H1 (cell line): ENCODE measurements around the gene DDAH2. TPM values are rescaled to one million over a fixed set of nuclear protein-coding genes. Genes with fewer than 3 reads are reported as not detected.

Experiments
- CTCF ChIA-PET: fragments of 300-600 bp; sonication (Branson Sonifier 250); formaldehyde crosslinking; loops from one replicate; lab custom pipeline; 2021; ENCODE audit not compliant: partially characterized antibody; lab: Charles Lee
- POLR2A ChIA-PET: fragments of 300-600 bp; sonication (Branson Sonifier 250); formaldehyde crosslinking; loops from one replicate; lab custom pipeline; 2021; ENCODE audit warnings: inconsistent platforms; ENCODE audit not compliant: partially characterized antibody; lab: Charles Lee
- DNase-seq, 2 experiments: peaks; one replicate each; pipeline versions ENCODE4 v3.0.0 to v3.0.0-alpha.2; 2010 to 2022; ENCODE audit warnings: low spot score in 2 of 2, low read depth in 1 of 2, mixed read lengths in 1 of 2
- FAIRE-seq: peaks from 2 replicates; lab custom pipeline; 2011; peaks lifted over from hg19 to GRCh38; lab: Jason Lieb, UNC
- H2AFZ ChIP-seq: 2 replicates; pipeline ENCODE4 v1.8.1; 2012; ENCODE audit warnings: low read length, inconsistent platforms
- H2AK5ac ChIP-seq: 2 replicates; pipeline ENCODE4 v1.6.1; 2013; ENCODE audit warnings: low read depth, low read length
- H2BK120ac ChIP-seq: replicated peaks from 2 replicates; pipeline ENCODE3; 2013; ENCODE audit warnings: low read depth, low read length, inconsistent platforms
- H2BK12ac ChIP-seq: 2 replicates; pipeline ENCODE4 v1.6.1; 2013; ENCODE audit warnings: low read depth, low read length
- H2BK15ac ChIP-seq: 2 replicates; pipeline ENCODE4 v1.6.1; 2013; ENCODE audit warnings: low read length
- H2BK20ac ChIP-seq: 2 replicates; pipeline ENCODE4 v1.6.1; 2013; ENCODE audit warnings: low read length
- H2BK5ac ChIP-seq: 2 replicates; pipeline ENCODE4 v1.6.1; 2013; ENCODE audit warnings: low read depth, low read length
- H3K14ac ChIP-seq: 2 replicates; pipeline ENCODE4 v1.6.1; 2013; ENCODE audit warnings: inconsistent platforms; ENCODE audit not compliant: insufficient read length
- H3K18ac ChIP-seq: 2 replicates; pipeline ENCODE4 v1.6.1; 2013; ENCODE audit warnings: low read length; ENCODE audit errors: extremely low read depth
- H3K23ac ChIP-seq: 2 replicates; pipeline ENCODE4 v1.6.1; 2013; ENCODE audit warnings: inconsistent platforms; ENCODE audit not compliant: insufficient read length
- H3K23me2 ChIP-seq: 2 replicates; pipeline ENCODE4 v1.6.1; 2013; ENCODE audit warnings: low read depth, low read length
- H3K27ac ChIP-seq: 2 replicates; pipeline ENCODE4 v1.6.1; 2011; ENCODE audit warnings: low read depth, low read length, inconsistent platforms
- H3K27me3 ChIP-seq, 4 experiments: replicated peaks in 1 of 4; 1 replicate in 1 of 4; 2 replicates in 3 of 4; pipeline versions ENCODE4 v1.6.1 to v1.8.1; 2011 to 2013; ENCODE audit warnings: low read length in 3 of 4, mild to moderate bottlenecking in 3 of 4, inconsistent platforms in 2 of 4, mixed read lengths in 2 of 4, moderate library complexity in 1 of 4; ENCODE audit not compliant: control insufficient read depth in 3 of 4, insufficient read depth in 3 of 4; ENCODE audit errors: extremely low read depth in 1 of 4
- H3K36me3 ChIP-seq, 4 experiments: 2 replicates each; pipeline versions ENCODE4 v1.6.1 to v1.8.1; 2011 to 2013; ENCODE audit warnings: mild to moderate bottlenecking in 4 of 4, low read length in 3 of 4, moderate library complexity in 2 of 4, control low read depth in 1 of 4, inconsistent platforms in 1 of 4; ENCODE audit not compliant: insufficient read depth in 4 of 4, control insufficient read depth in 2 of 4
- H3K4ac ChIP-seq: replicated peaks from 2 replicates; pipeline ENCODE3; 2013; ENCODE audit warnings: low read length, low read depth, mixed read lengths, inconsistent platforms; ENCODE audit not compliant: insufficient read length
- H3K4me1 ChIP-seq, 4 experiments: replicated peaks in 1 of 4; 1 replicate in 1 of 4; 2 replicates in 3 of 4; pipeline versions ENCODE4 v1.6.1 to v1.8.1; 2011 to 2013; ENCODE audit warnings: low read length in 3 of 4, inconsistent platforms in 2 of 4, mixed read lengths in 1 of 4; ENCODE audit not compliant: insufficient read depth in 4 of 4, control insufficient read depth in 3 of 4
- H3K4me2 ChIP-seq, 2 experiments: 2 replicates each; pipeline versions ENCODE4 v1.6.1 to v1.8.1; 2011 to 2013; ENCODE audit warnings: low read depth in 2 of 2, low read length in 2 of 2, control low read depth in 1 of 2, inconsistent platforms in 1 of 2, mild to moderate bottlenecking in 1 of 2; ENCODE audit not compliant: insufficient read depth in 1 of 2
- H3K4me3 ChIP-seq, 4 experiments: fragments of 200-600, 300-600 bp in 1 of 4; sonication (generic), shearing (Covaris generic), sonication (Bioruptor Twin) in 1 of 4; 2 replicates each; pipeline versions ENCODE4 v1.5.1 to v1.8.1; 2011 to 2016; ENCODE audit warnings: low read length in 4 of 4, low read depth in 3 of 4, control low read depth in 2 of 4, inconsistent platforms in 2 of 4, mild to moderate bottlenecking in 2 of 4, mixed read lengths in 1 of 4, moderate library complexity in 1 of 4; ENCODE audit not compliant: insufficient read depth in 2 of 4; ENCODE audit errors: extremely low read depth in 1 of 4
- H3K56ac ChIP-seq: replicated peaks from 2 replicates; pipeline ENCODE3; 2013; ENCODE audit warnings: low read depth, mild to moderate bottlenecking, mixed read lengths, low read length, inconsistent platforms; ENCODE audit not compliant: insufficient read length
- H3K79me1 ChIP-seq: 2 replicates; pipeline ENCODE4 v1.6.1; 2013; ENCODE audit warnings: low read depth, low read length, control low read depth
- H3K79me2 ChIP-seq, 2 experiments: 2 replicates each; pipeline versions ENCODE4 v1.6.1 to v1.8.1; 2012 to 2013; ENCODE audit warnings: low read length in 2 of 2, mild to moderate bottlenecking in 2 of 2, inconsistent platforms in 1 of 2; ENCODE audit not compliant: insufficient read depth in 2 of 2, control insufficient read depth in 1 of 2
- H3K9ac ChIP-seq, 4 experiments: replicated peaks in 1 of 4; 1 replicate in 1 of 4; 2 replicates in 3 of 4; pipeline versions ENCODE4 v1.6.1 to v1.8.1; 2011 to 2013; ENCODE audit warnings: low read depth in 3 of 4, low read length in 3 of 4, control low read depth in 2 of 4, mild to moderate bottlenecking in 2 of 4, moderate library complexity in 2 of 4, inconsistent platforms in 1 of 4; ENCODE audit errors: extremely low read depth in 1 of 4
- H3K9me3 ChIP-seq, 2 experiments: 2 replicates each; pipeline versions ENCODE4 v1.6.1 to v1.8.1; 2012 to 2013; ENCODE audit warnings: mild to moderate bottlenecking in 2 of 2, moderate library complexity in 2 of 2, control low read depth in 1 of 2, inconsistent platforms in 1 of 2, low read depth in 1 of 2, low read length in 1 of 2, mixed read lengths in 1 of 2; ENCODE audit not compliant: insufficient read depth in 2 of 2
- H4K20me1 ChIP-seq, 2 experiments: replicated peaks in 1 of 2; 2 replicates each; pipeline versions ENCODE3 to v1.8.1; 2011 to 2013; ENCODE audit warnings: inconsistent platforms in 2 of 2, low read length in 2 of 2, mild to moderate bottlenecking in 1 of 2; ENCODE audit not compliant: insufficient read depth in 2 of 2, control insufficient read depth in 1 of 2
- H4K5ac ChIP-seq: 2 replicates; pipeline ENCODE4 v1.6.1; 2013; ENCODE audit warnings: low read length, low read depth, mixed read lengths, inconsistent platforms; ENCODE audit not compliant: insufficient read length
- H4K8ac ChIP-seq: 2 replicates; pipeline ENCODE4 v1.8.0; 2013; ENCODE audit warnings: mild to moderate bottlenecking, moderate library complexity, low read length, inconsistent platforms; ENCODE audit not compliant: insufficient read depth; ENCODE audit errors: extremely low read depth
- H4K91ac ChIP-seq: replicated peaks from 2 replicates; pipeline ENCODE3; 2013; ENCODE audit warnings: low read length, mixed read lengths, inconsistent platforms; ENCODE audit not compliant: insufficient read length
- CTCF ChIP-seq, 3 experiments: IDR thresholded peaks; 1 replicate in 2 of 3; 2 replicates in 1 of 3; pipeline versions ENCODE4 v1.5.1 to v1.6.1; 2011; ENCODE audit warnings: low read length in 3 of 3, mild to moderate bottlenecking in 3 of 3, inconsistent platforms in 2 of 3, low read depth in 1 of 3, moderate library complexity in 1 of 3; ENCODE audit not compliant: insufficient read depth in 1 of 3; ENCODE audit errors: control extremely low read depth in 1 of 3
- EGR1 ChIP-seq: IDR thresholded peaks from 2 replicates; pipeline ENCODE4 v1.6.1; 2011; ENCODE audit warnings: low read depth, low read length, borderline replicate concordance
- FOSL1 ChIP-seq: IDR thresholded peaks from 2 replicates; pipeline ENCODE4 v1.6.1; 2011; ENCODE audit warnings: mild to moderate bottlenecking, low read depth, low read length, moderate library complexity; ENCODE audit not compliant: insufficient read depth
- RAD21 ChIP-seq, 2 experiments: IDR thresholded peaks in 1 of 2; conservative IDR thresholded peaks in 1 of 2; 2 replicates each; pipeline ENCODE4 v1.6.1; 2011; ENCODE audit warnings: low read depth in 2 of 2, low read length in 2 of 2, improper control_type of control experiment in 1 of 2, inconsistent platforms in 1 of 2, mild to moderate bottlenecking in 1 of 2, moderate library complexity in 1 of 2
- SIN3A ChIP-seq, 2 experiments: IDR thresholded peaks in 1 of 2; conservative IDR thresholded peaks in 1 of 2; 2 replicates each; pipeline ENCODE4 v1.6.1; 2011 to 2012; ENCODE audit warnings: low read length in 2 of 2, improper control_type of control experiment in 1 of 2, low read depth in 1 of 2, mild to moderate bottlenecking in 1 of 2
- YY1 ChIP-seq: IDR thresholded peaks from 2 replicates; pipeline ENCODE4 v1.6.1; 2011; ENCODE audit warnings: low read depth, mild to moderate bottlenecking, low read length
- WGBS, 2 experiments: shearing (Covaris generic) in 1 of 2; methylation state at CpG; one replicate each; pipeline versions ENCODE4 v1.1.6 to v1.1.7; 2013 to 2015; ENCODE audit warnings: low lambda C conversion rate in 2 of 2, mixed read lengths in 2 of 2, inconsistent platforms in 1 of 2, low coverage in 1 of 2, missing lambda C conversion rate in 1 of 2; ENCODE audit not compliant: insufficient replicate concordance in 2 of 2, insufficient coverage in 1 of 2, insufficient read length in 1 of 2; ENCODE audit errors: extremely low coverage in 1 of 2, missing lambda C conversion rate in 1 of 2; 5-methylcytosine and 5-hydroxymethylcytosine counted together
- polyA plus RNA-seq, 7 experiments: library from polyadenylated mRNA; depleted of rRNA in 3 of 7; stranded (reverse) in 5 of 7; unstranded in 2 of 7; fragments of >200 nt in 5 of 7; fragments of 200-250 nt in 2 of 7; gene quantifications; 1 replicate in 5 of 7; 2 replicates in 1 of 7; 4 replicates in 1 of 7; pipeline versions ENCODE4 v1.2.1 to v1.2.3, GENCODE V29; 2011 to 2013; ENCODE audit warnings: missing spikeins in 2 of 7, mixed read lengths in 2 of 7
- total RNA-seq: library from RNA; stranded (reverse); fragmentation: NEBNext Ultra II Directional; extraction: Animal tissue kit (Norgen Biotek cat#: 25700); gene quantifications from 2 replicates; pipeline ENCODE4 v1.2.1, GENCODE V29; 2021

Gene DDAH2
- total and polyA plus RNA-seq, 2 of the 8 experiments (the other 6 are each of a cell fraction or from before 2014, with no cell fraction given) = 53.3 to 73.5 TPM

DNA sequence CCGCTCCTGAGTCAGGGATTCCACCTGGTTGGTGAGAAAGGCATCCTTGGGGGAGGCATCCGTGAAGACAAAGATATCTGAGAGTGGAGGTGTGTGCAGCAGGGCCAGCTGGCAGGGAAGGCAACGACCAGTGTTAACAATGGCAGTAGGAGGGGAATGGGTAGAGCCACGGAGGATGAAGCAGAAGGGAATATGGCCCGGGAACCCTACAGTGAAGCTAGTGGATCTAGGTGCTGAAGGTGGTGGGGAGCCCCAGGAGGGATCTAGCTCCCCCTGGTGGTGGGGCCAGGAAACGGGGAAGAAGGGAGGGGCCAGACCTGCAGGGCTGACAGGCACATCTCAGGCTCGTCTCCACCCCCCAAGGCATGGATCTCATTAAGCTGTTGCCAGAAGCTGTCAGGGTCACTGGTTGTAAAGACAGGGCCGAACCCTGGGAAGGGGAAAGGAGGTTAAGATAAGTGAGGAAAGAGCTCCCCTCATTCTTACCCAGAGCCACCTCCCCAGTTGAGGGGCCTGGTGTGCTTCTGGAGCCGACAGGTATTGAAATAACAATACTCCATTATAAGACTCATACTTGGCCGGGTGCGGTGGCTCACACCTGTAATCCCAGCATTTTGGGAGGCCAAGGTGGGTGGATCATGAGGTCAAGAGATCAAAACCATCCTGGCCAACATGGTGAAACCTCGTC, 40.7 kb upstream of the DDAH2 start:
- H3K9ac ChIP-seq = no peak overlapping the region
- H2BK12ac ChIP-seq = no peak overlapping the region; the same call in 1 of the 2 replicates
- WGBS, 2 experiments = 71% methylated on average over 12 of the region's 12 CpGs; no CpG with 5 or more reads in 1 of the 2 experiments
- H3K27ac ChIP-seq = no peak overlapping the region
- no peaks in the 10 kb centered on the region for H3K9me3 ChIP-seq
- H2AK5ac ChIP-seq = no peak overlapping the region
- H4K5ac ChIP-seq = no peak overlapping the region
- no peak overlapping the region for H2BK5ac ChIP-seq
- no peak overlapping the region for H3K4me2 ChIP-seq
- FAIRE-seq = no peak
- H3K23ac ChIP-seq = no peak overlapping the region
- 0 out of 2 replicates have a peak overlapping the region, but pooled peaks have one; percentile 12 for H2BK15ac ChIP-seq
- ChIA-PET POLR2A (interaction anchor here (0.6 to 2.8 kb wide), 18 partner anchors 8 to 190 kb away, joined by 3 to 10 read pairs (median 4); partner anchors contain the start of genes GPANK1, HSPA1A, HSPA1L and MSH5), CTCF (interaction anchor here (0.6 to 14.4 kb wide), 50 partner anchors 11 to 1165 kb away, joined by 3 to 228 read pairs (median 5); partner anchors contain the start of genes DDAH2, HSPA1B, LY6G5C and LY6G6F)
- no peaks in the 10 kb centered on the region for H3K79me1 ChIP-seq
- no peak overlapping the region for H2BK120ac ChIP-seq
- peak; percentile 63 to 96 for DNase-seq
- H4K20me1 ChIP-seq = no peaks in the 10 kb centered on the region
- H2AFZ ChIP-seq = no peak overlapping the region
- no peak overlapping the region for H3K56ac ChIP-seq
- H3K4me1 ChIP-seq = peaks cover 0 to 5% (median under 1%) of the 10 kb centered on the region in 4 experiments; a peak in 4 of 7 replicates
- H3K27me3 ChIP-seq = no peaks in the 10 kb centered on the region
- H3K79me2 ChIP-seq = no peaks in the 10 kb centered on the region
- H3K36me3 ChIP-seq = no peaks in the 10 kb centered on the region
- no peak overlapping the region for H3K14ac ChIP-seq
- H2BK20ac ChIP-seq = no peak overlapping the region
- no peak overlapping the region for H4K91ac ChIP-seq
- no peak overlapping the region for H3K18ac ChIP-seq
- H3K4me3 ChIP-seq = no peak overlapping the region
- 0 out of 2 replicates have a peak, but pooled peaks cover 3% of the 10 kb centered on the region for H3K23me2 ChIP-seq
- H3K4ac ChIP-seq = no peak overlapping the region
- H4K8ac ChIP-seq = no peak overlapping the region
- TF ChIP-seq CTCF (IDR thresholded peaks at IDR 0.05; ENCODE audit: control extremely low read depth in 1 of 3, insufficient read depth in 1 of 3, low read depth in 1 of 3, low read length in 3 of 3) = peak in 2 of 3 experiments; percentile 85 to 95; a peak in 3 of 4 replicates
- TF ChIP-seq FOSL1 = 0 out of 2 replicates have a peak, but pooled peaks have one; percentile 11
- TF ChIP-seq EGR1 = no peak
- TF ChIP-seq RAD21 (IDR thresholded peaks at IDR 0.05 in 1 of 2, conservative IDR thresholded peaks at IDR 0.05 in 1 of 2; ENCODE audit: low read depth in 2 of 2, low read length in 2 of 2) = peak; percentile 73 to 75
- TF ChIP-seq YY1 = 0 out of 2 replicates have a peak, but pooled peaks have one; percentile 45
- peak; percentile 53 to 80; a peak in 2 of 4 replicates for TF ChIP-seq SIN3A (conservative IDR thresholded peaks at IDR 0.05 in 1 of 2, IDR thresholded peaks at IDR 0.05 in 1 of 2; ENCODE audit: low read depth in 1 of 2, low read length in 2 of 2)
